CD4-positive, CD25-positive, alpha-beta regulatory T cell (primary cell): ENCODE measurements around the gene SEMG1. TPM values are rescaled to one million over a fixed set of nuclear protein-coding genes. Genes with fewer than 3 reads are reported as not detected.

ENCODE experiments used
- ATAC-seq, 2 donors: fragments of 150-1000 bp; cut with Tn5 transposase; one replicate each; pipeline ENCODE4 v1.10.0; 2021; ENCODE audit warnings: low read depth in 2 of 2, moderate number of reproducible peaks in 2 of 2, moderate library complexity in 1 of 2
- DNase-seq, 3 donors: peaks; one replicate each; pipeline versions ENCODE4 v3.0.0 to v3.0.0-alpha.2; 2012 to 2022; ENCODE audit warnings: mixed read lengths in 1 of 3
- H3K27ac ChIP-seq: one replicate; pipeline ENCODE4 v1.7.0; 2013; ENCODE audit warnings: mild to moderate bottlenecking, low read length; ENCODE audit not compliant: insufficient read depth, poor library complexity, severe bottlenecking
- H3K27me3 ChIP-seq: one replicate; pipeline ENCODE4 v1.7.0; 2013; ENCODE audit warnings: low read length; ENCODE audit not compliant: control insufficient read depth, insufficient read depth
- H3K36me3 ChIP-seq: one replicate; pipeline ENCODE4 v1.7.0; 2013; ENCODE audit warnings: mild to moderate bottlenecking, low read length, moderate library complexity; ENCODE audit not compliant: control insufficient read depth, insufficient read depth
- H3K4me1 ChIP-seq: 2 replicates; pipeline ENCODE4 v1.7.0; 2013; ENCODE audit warnings: mild to moderate bottlenecking, low read length; ENCODE audit not compliant: insufficient read depth, control insufficient read depth, poor library complexity, severe bottlenecking
- H3K4me3 ChIP-seq: one replicate; pipeline ENCODE4 v1.7.0; 2013; ENCODE audit warnings: low read depth, mild to moderate bottlenecking, low read length, moderate library complexity
- H3K9me3 ChIP-seq, 2 experiments: 1 replicate in 1 of 2; 2 replicates in 1 of 2; pipeline ENCODE4 v1.7.0; 2013; ENCODE audit warnings: low read length in 2 of 2, mild to moderate bottlenecking in 1 of 2, moderate library complexity in 1 of 2; ENCODE audit not compliant: control insufficient read depth in 2 of 2
- H3K27ac Mint-ChIP-seq, 3 donors: one replicate each; pipeline ENCODE4 v1.8.0; 2020 to 2022; ENCODE audit warnings: mild to moderate bottlenecking in 3 of 3, mixed read lengths in 3 of 3, moderate library complexity in 2 of 3
- H3K27me3 Mint-ChIP-seq: one replicate; pipeline ENCODE4 v1.8.0; 2022; ENCODE audit warnings: mild to moderate bottlenecking, mixed read lengths
- H3K36me3 Mint-ChIP-seq: one replicate; pipeline ENCODE4 v1.8.0; 2020; ENCODE audit warnings: mixed read lengths
- H3K4me1 Mint-ChIP-seq, 4 donors: one replicate each; pipeline ENCODE4 v1.8.0; 2020 to 2022; ENCODE audit warnings: mixed read lengths in 4 of 4, mild to moderate bottlenecking in 1 of 4
- H3K4me3 Mint-ChIP-seq, 4 donors: one replicate each; pipeline ENCODE4 v1.8.0; 2020 to 2022; ENCODE audit warnings: mild to moderate bottlenecking in 4 of 4, mixed read lengths in 4 of 4, moderate library complexity in 3 of 4
- H3K9me3 Mint-ChIP-seq, 7 donors: one replicate each; pipeline ENCODE4 v1.8.0; 2020 to 2022; ENCODE audit warnings: mixed read lengths in 7 of 7, mild to moderate bottlenecking in 3 of 7, moderate library complexity in 2 of 7
- polyA plus RNA-seq, 4 donors: library from polyadenylated mRNA; unstranded; fragments of 300-500 nt; fragmentation: Illumina TruSeq; gene quantifications; one replicate each; pipeline ENCODE4 v1.2.3, GENCODE V29; 2021
- total RNA-seq: library from RNA; stranded (reverse); gene quantifications from one replicate; pipeline ENCODE4 v1.2.3, GENCODE V29; 2022

SEMG1 gene
- total and polyA plus RNA-seq, 5 donors from 2014 or later = not detected

GRCh38 chr20:45251884-45252560 lies 45.2 kb downstream of the SEMG1 start:
- Mint-ChIP-seq H3K36me3 (no peaks in the 10 kb centered on the region), H3K4me1 (no peaks in the 10 kb centered on the region), H3K27ac (peak overlapping the region in 1 of 3 donors; percentile 43), H3K4me3 (no peak overlapping the region), H3K9me3 (no peaks in the 10 kb centered on the region), H3K27me3 (peaks cover 69% of the 10 kb centered on the region)
- Histone ChIP-seq H3K4me1 (no peaks in the 10 kb centered on the region), H3K36me3 (no peaks in the 10 kb centered on the region), H3K4me3 (no peak overlapping the region), H3K27me3 (peaks cover 20% of the 10 kb centered on the region), H3K9me3 (no peaks in the 10 kb centered on the region), H3K27ac (no peak overlapping the region)
- DNase-seq (no peak), ATAC-seq (no peak)

- peaks cover 61% of the 10 kb centered on the region for H3K27me3 Mint-ChIP-seq
- H3K36me3 Mint-ChIP-seq = no peaks in the 10 kb centered on the region
- ATAC-seq = no peak
Measured at GRCh38 chr20:45253261-45253660, 46.4 kb downstream of the SEMG1 start.

GRCh38 chr20:45254383-45255262 lies 47.8 kb downstream of the SEMG1 start, which contains the start of gene SLPI:
SLPI (minus strand) TSS chr20:45254564; CDS start chr20:45254543, 21 bp downstream.
- Mint-ChIP-seq H3K9me3 (no peaks in the 10 kb centered on the region), H3K4me1 (no peaks in the 10 kb centered on the region), H3K4me3 (no peak within 1 kb of the TSS), H3K27me3 (peaks cover 47% of the 10 kb centered on the region), H3K36me3 (no peaks in the 10 kb centered on the region), H3K27ac (no peak within 1 kb of the TSS)
- no peaks in the 10 kb centered on the region for H3K4me1 ChIP-seq
- H3K4me3 ChIP-seq = no peak within 1 kb of the TSS
- H3K27me3 ChIP-seq = peaks cover 3% of the 10 kb centered on the region
- H3K9me3 ChIP-seq = no peaks in the 10 kb centered on the region
- no peak within 1 kb of the TSS for H3K27ac ChIP-seq
- ATAC-seq (no peak), DNase-seq (no peak)
- no peaks in the 10 kb centered on the region for H3K36me3 ChIP-seq

More at GRCh38 chr20:45253261-45253660, 46.4 kb downstream of the SEMG1 start:
- Histone ChIP-seq H3K4me1 (no peaks in the 10 kb centered on the region), H3K27me3 (peaks cover 10% of the 10 kb centered on the region), H3K4me3 (no peak overlapping the region), H3K9me3 (no peaks in the 10 kb centered on the region), H3K36me3 (no peaks in the 10 kb centered on the region), H3K27ac (no peak overlapping the region)
- no peak overlapping the region for H3K4me3 Mint-ChIP-seq
- H3K4me1 Mint-ChIP-seq = no peaks in the 10 kb centered on the region
- H3K27ac Mint-ChIP-seq = no peak overlapping the region
- no peaks in the 10 kb centered on the region for H3K9me3 Mint-ChIP-seq
- DNase-seq = no peak

- H3K4me1 Mint-ChIP-seq = no peaks in the 10 kb centered on the region
- peaks cover 29% of the 10 kb centered on the region for H3K27me3 Mint-ChIP-seq
- no peak overlapping the region for H3K27ac Mint-ChIP-seq
- ATAC-seq = no peak
- no peaks in the 10 kb centered on the region for H3K9me3 Mint-ChIP-seq
- Histone ChIP-seq H3K36me3 (no peaks in the 10 kb centered on the region), H3K27ac (no peak overlapping the region), H3K4me3 (no peak overlapping the region), H3K27me3 (peaks cover 12% of the 10 kb centered on the region), H3K9me3 (no peaks in the 10 kb centered on the region), H3K4me1 (no peaks in the 10 kb centered on the region)
- no peak for DNase-seq
- no peaks in the 10 kb centered on the region for H3K36me3 Mint-ChIP-seq
- H3K4me3 Mint-ChIP-seq = no peak overlapping the region
Measured at GRCh38 chr20:45257161-45257560, 50.3 kb downstream of the SEMG1 start.

- no peak overlapping the region for H3K4me3 Mint-ChIP-seq
- H3K9me3 Mint-ChIP-seq = no peaks in the 10 kb centered on the region
- no peaks in the 10 kb centered on the region for H3K36me3 ChIP-seq
- no peaks in the 10 kb centered on the region for H3K36me3 Mint-ChIP-seq
- no peak overlapping the region for H3K4me3 ChIP-seq
- H3K27ac Mint-ChIP-seq = no peak overlapping the region
- H3K9me3 ChIP-seq = no peaks in the 10 kb centered on the region
- peaks cover 31% of the 10 kb centered on the region for H3K27me3 Mint-ChIP-seq
- H3K4me1 Mint-ChIP-seq = no peaks in the 10 kb centered on the region
- peaks cover 14% of the 10 kb centered on the region for H3K27me3 ChIP-seq
- H3K4me1 ChIP-seq = no peaks in the 10 kb centered on the region
- H3K27ac ChIP-seq = no peak overlapping the region
- no peak for ATAC-seq
- no peak for DNase-seq
Measured at GRCh38 chr20:45257711-45258110, 50.9 kb downstream of the SEMG1 start.

- Histone ChIP-seq H3K4me3 (no peak overlapping the region), H3K9me3 (no peaks in the 10 kb centered on the region), H3K36me3 (no peaks in the 10 kb centered on the region), H3K4me1 (no peaks in the 10 kb centered on the region), H3K27ac (no peak overlapping the region), H3K27me3 (peaks cover 17% of the 10 kb centered on the region)
- Mint-ChIP-seq H3K9me3 (no peaks in the 10 kb centered on the region), H3K27me3 (peaks cover 31% of the 10 kb centered on the region), H3K27ac (no peak overlapping the region), H3K4me1 (no peaks in the 10 kb centered on the region), H3K36me3 (no peaks in the 10 kb centered on the region), H3K4me3 (no peak overlapping the region)
- ATAC-seq (no peak), DNase-seq (no peak)
Measured at GRCh38 chr20:45258259-45258658, 51.4 kb downstream of the SEMG1 start.

GRCh38 chr20:45258664-45259063 lies 51.8 kb downstream of the SEMG1 start:
- Mint-ChIP-seq H3K4me1 (no peaks in the 10 kb centered on the region), H3K4me3 (no peak overlapping the region), H3K36me3 (no peaks in the 10 kb centered on the region), H3K27ac (no peak overlapping the region), H3K9me3 (no peaks in the 10 kb centered on the region), H3K27me3 (peaks cover 27% of the 10 kb centered on the region)
- Histone ChIP-seq H3K27ac (no peak overlapping the region), H3K4me3 (no peak overlapping the region), H3K36me3 (no peaks in the 10 kb centered on the region), H3K9me3 (no peaks in the 10 kb centered on the region), H3K27me3 (peaks cover 17% of the 10 kb centered on the region), H3K4me1 (no peaks in the 10 kb centered on the region)
- DNase-seq = no peak
- ATAC-seq = no peak
